ENCODE results near the gene HECTD2. TPM values are rescaled to one million over a fixed set of nuclear protein-coding genes. Genes with fewer than 3 reads are reported as not detected.
"Not testable (repeated sequence)": the region's sequence is repeated elsewhere in the genome, so short reads cannot be mapped to it uniquely, and the experiment has no call there.

HECTD2 gene
- total RNA-seq, 2 donors from 2014 or later, result 4.0 to 7.0 TPM

DNA sequence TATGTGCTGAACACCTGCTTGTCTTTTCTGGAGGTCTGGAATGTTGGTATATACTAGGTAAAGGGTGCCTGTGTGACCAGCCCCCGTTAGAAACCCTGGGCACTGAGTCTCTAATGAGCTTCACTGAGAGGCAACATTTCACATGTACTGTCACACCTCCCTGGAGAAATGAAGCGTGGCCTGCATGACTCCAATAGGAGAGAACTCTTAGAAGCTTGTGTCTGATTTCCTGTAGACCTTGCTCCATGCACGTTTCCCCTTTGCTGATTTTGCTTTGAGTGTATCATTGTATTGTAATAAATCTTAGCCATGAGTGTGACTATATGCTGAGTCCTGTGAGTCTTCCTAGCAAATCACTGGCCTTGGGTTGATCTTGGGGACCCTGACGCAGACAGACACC, 139.9 kb downstream of the HECTD2 start:
- no peaks in the 10 kb centered on the region for H3K4me1 Mint-ChIP-seq
- H3K36me3 Mint-ChIP-seq (ENCODE audit: low read depth), result no peaks in the 10 kb centered on the region
- peaks cover 15% of the 10 kb centered on the region for H3K27me3 Mint-ChIP-seq
- no peaks in the 10 kb centered on the region for H3K9me3 Mint-ChIP-seq
- ATAC-seq (replicated peaks), result no peak
- no peak overlapping the region for H3K4me3 Mint-ChIP-seq
- no peak overlapping the region for H3K27ac Mint-ChIP-seq

- Mint-ChIP-seq H3K9me3 (no peaks in the 10 kb centered on the region), H3K27ac (peak overlapping the region; percentile 42), H3K4me1 (no peaks in the 10 kb centered on the region), H3K36me3 (ENCODE audit: low read depth) (no peaks in the 10 kb centered on the region), H3K27me3 (peaks cover 15% of the 10 kb centered on the region), H3K4me3 (no peak overlapping the region)
- peak; percentile 31 for ATAC-seq (replicated peaks)
These were observed 141.7 kb downstream of the HECTD2 start for GRCh38 chr10:91551856-91552255.

GRCh38 chr10:91552274-91553095, 142.3 kb downstream of the HECTD2 start:
- H3K4me1 Mint-ChIP-seq, result no peaks in the 10 kb centered on the region
- H3K4me3 Mint-ChIP-seq, result no peak overlapping the region
- no peaks in the 10 kb centered on the region for H3K9me3 Mint-ChIP-seq
- peaks cover 15% of the 10 kb centered on the region for H3K27me3 Mint-ChIP-seq
- H3K27ac Mint-ChIP-seq, result peak overlapping the region; percentile 42
- no peaks in the 10 kb centered on the region for H3K36me3 Mint-ChIP-seq (ENCODE audit: low read depth)
- ATAC-seq (replicated peaks), result no peak

- Mint-ChIP-seq H3K27ac (no peak overlapping the region), H3K4me3 (no peak overlapping the region), H3K27me3 (peaks cover 10% of the 10 kb centered on the region), H3K4me1 (no peaks in the 10 kb centered on the region), H3K9me3 (no peaks in the 10 kb centered on the region), H3K36me3 (ENCODE audit: low read depth) (no peaks in the 10 kb centered on the region)
- no peak for ATAC-seq (replicated peaks)
These were observed 145.3 kb downstream of the HECTD2 start for GRCh38 chr10:91555455-91555854.

GRCh38 chr10:91556691-91557566, 146.8 kb downstream of the HECTD2 start:
- peaks cover 5% of the 10 kb centered on the region for H3K9me3 Mint-ChIP-seq
- peaks cover 5% of the 10 kb centered on the region for H3K4me1 Mint-ChIP-seq
- H3K27me3 Mint-ChIP-seq, result peaks cover 8% of the 10 kb centered on the region
- no peak overlapping the region for H3K27ac Mint-ChIP-seq
- H3K36me3 Mint-ChIP-seq (ENCODE audit: low read depth), result no peaks in the 10 kb centered on the region
- H3K4me3 Mint-ChIP-seq, result no peak overlapping the region
- ATAC-seq (replicated peaks), result no peak

GRCh38 chr10:91557651-91558111, 147.5 kb downstream of the HECTD2 start:
- no peaks in the 10 kb centered on the region for H3K36me3 Mint-ChIP-seq (ENCODE audit: low read depth)
- H3K27me3 Mint-ChIP-seq, result peaks cover 13% of the 10 kb centered on the region
- no peak for ATAC-seq (replicated peaks)
- no peak overlapping the region for H3K27ac Mint-ChIP-seq
- no peak overlapping the region for H3K4me3 Mint-ChIP-seq
- H3K4me1 Mint-ChIP-seq, result peaks cover 5% of the 10 kb centered on the region
- peaks cover 5% of the 10 kb centered on the region for H3K9me3 Mint-ChIP-seq

DNA sequence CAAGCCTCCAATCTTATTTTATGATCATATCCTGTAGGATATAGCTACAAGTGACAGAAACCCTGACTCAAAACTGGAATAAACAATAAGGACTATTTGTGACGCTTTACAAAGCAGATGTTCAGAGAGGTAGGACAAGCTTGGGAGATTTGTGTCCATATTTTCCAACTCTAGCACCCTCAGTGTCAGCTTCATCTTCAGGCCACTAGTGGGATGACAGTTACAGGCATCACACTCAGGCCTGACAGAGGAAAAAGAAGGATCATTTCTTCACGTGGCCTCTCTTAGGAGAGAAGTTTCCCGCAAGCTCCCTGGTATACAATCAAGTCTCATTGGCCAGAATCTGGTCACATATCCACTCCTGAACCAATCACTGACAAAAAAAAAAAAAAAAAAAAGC, 148.3 kb downstream of the HECTD2 start:
- peaks cover 17% of the 10 kb centered on the region for H3K27me3 Mint-ChIP-seq
- no peak overlapping the region for H3K27ac Mint-ChIP-seq
- no peak overlapping the region for H3K4me3 Mint-ChIP-seq
- no peaks in the 10 kb centered on the region for H3K36me3 Mint-ChIP-seq (ENCODE audit: low read depth)
- peaks cover 5% of the 10 kb centered on the region for H3K9me3 Mint-ChIP-seq
- H3K4me1 Mint-ChIP-seq, result peaks cover 5% of the 10 kb centered on the region
- ATAC-seq (replicated peaks), result no peak

GRCh38 chr10:91559169-91559568, 149.0 kb downstream of the HECTD2 start:
- no peak overlapping the region for H3K27ac Mint-ChIP-seq
- ATAC-seq (replicated peaks), result no peak
- no peak overlapping the region for H3K4me3 Mint-ChIP-seq
- peaks cover 5% of the 10 kb centered on the region for H3K4me1 Mint-ChIP-seq
- H3K27me3 Mint-ChIP-seq, result peaks cover 18% of the 10 kb centered on the region
- H3K9me3 Mint-ChIP-seq, result peaks cover 5% of the 10 kb centered on the region
- no peaks in the 10 kb centered on the region for H3K36me3 Mint-ChIP-seq (ENCODE audit: low read depth)

- Mint-ChIP-seq H3K9me3 (peaks cover 5% of the 10 kb centered on the region), H3K27ac (no peak overlapping the region), H3K27me3 (peaks cover 18% of the 10 kb centered on the region), H3K4me1 (peaks cover 5% of the 10 kb centered on the region), H3K4me3 (no peak overlapping the region), H3K36me3 (ENCODE audit: low read depth) (no peaks in the 10 kb centered on the region)
- no peak for ATAC-seq (replicated peaks)
These were observed 149.6 kb downstream of the HECTD2 start for GRCh38 chr10:91559750-91560149.

DNA sequence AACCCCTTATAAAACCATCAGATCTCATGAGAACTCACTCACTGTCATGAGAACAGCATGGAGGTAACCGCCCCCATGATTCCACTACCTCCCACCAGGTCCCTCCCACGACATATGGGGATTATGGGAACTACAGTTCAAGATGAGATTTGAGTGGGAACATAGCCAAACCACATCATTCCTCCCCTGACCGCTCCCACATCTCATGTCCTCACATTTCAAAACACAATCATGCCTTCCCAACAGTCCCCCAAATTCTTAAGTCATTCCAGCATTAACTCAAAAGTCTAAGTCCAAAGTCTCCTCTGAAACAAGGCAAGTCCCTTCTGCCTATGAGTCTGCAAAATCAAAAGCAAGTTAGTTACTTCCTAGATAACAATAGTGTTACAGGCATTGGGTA, 150.7 kb downstream of the HECTD2 start:
- H3K4me1 Mint-ChIP-seq; H3K9me3 Mint-ChIP-seq; ATAC-seq (replicated peaks); H3K4me3 Mint-ChIP-seq; H3K27ac Mint-ChIP-seq; H3K36me3 Mint-ChIP-seq (ENCODE audit: low read depth): not testable (repeated sequence)
- H3K27me3 Mint-ChIP-seq, result peaks cover 18% of the 10 kb centered on the region

DNA sequence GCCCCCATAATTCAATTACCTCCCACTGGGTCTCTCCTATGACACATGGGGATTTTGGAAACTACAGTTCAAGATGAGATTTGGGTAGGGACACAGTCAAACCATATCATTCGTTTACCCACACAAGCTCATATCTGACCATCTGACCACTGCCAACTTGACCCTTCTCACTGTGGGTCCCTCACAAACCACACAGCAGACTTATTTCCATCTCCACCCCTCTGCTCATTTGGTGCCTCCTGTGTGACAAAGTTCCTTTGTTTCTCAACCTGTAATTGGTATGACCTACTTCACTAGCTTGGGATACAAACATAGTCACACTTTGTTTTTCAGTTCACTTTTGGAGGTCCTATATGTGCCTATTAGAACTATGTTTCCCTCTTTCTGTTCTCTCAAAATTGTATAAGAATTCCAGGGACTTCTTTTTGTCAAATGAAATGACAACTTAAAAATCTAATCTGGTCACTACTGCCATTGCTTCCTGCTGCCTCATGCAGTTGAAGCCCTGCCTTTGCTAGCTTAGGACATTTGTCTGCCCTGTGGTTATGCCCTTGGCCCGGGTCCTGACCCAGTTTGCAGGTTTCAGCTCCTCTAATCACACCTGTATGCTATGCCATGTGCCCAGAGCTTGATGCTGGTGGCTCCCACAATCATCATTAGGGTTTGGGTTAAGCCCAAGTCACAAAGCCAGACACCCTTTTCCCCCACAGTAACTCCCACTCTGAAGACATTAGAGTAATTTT, 152.9 kb downstream of the HECTD2 start:
- H3K27ac Mint-ChIP-seq, result no peak overlapping the region
- ATAC-seq (replicated peaks), result no peak
- H3K4me1 Mint-ChIP-seq, result peaks cover 5% of the 10 kb centered on the region
- H3K9me3 Mint-ChIP-seq, result peaks cover 5% of the 10 kb centered on the region
- H3K36me3 Mint-ChIP-seq (ENCODE audit: low read depth), result no peaks in the 10 kb centered on the region
- no peak overlapping the region for H3K4me3 Mint-ChIP-seq
- H3K27me3 Mint-ChIP-seq, result peaks cover 22% of the 10 kb centered on the region

DNA sequence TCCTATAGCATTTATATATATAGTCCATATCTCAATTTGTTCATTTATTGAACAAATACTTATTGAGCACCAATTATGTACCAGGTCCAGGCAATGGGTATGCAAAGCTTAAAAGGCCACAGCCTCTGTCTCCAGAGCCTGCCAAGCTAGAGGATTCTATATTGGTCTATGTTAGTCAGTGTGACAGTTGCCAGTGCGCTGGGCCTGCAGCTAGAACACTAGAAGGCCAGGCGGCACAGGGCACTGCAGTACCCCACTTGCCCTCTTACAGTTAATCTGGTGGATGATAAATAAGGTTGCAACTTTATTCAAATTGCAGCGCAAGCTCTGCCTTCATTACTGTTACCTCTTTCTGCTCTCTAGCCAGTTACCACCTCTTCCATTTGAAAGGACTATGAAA, 153.9 kb downstream of the HECTD2 start:
- H3K36me3 Mint-ChIP-seq (ENCODE audit: low read depth), result no peaks in the 10 kb centered on the region
- H3K4me3 Mint-ChIP-seq, result no peak overlapping the region
- H3K9me3 Mint-ChIP-seq, result peaks cover 5% of the 10 kb centered on the region
- no peak overlapping the region for H3K27ac Mint-ChIP-seq
- peaks cover 22% of the 10 kb centered on the region for H3K27me3 Mint-ChIP-seq
- ATAC-seq (replicated peaks), result no peak
- H3K4me1 Mint-ChIP-seq, result peaks cover 5% of the 10 kb centered on the region

All from activated T-helper 17 cell treated with anti-CD3 and anti-CD28 coated beads, Interleukin-2, amount 50 U/mL, for 72 hours (primary cell).